Naive B cell (primary cell): Measurements from ENCODE around the gene BMPR2. TPM values are rescaled to one million over a fixed set of nuclear protein-coding genes. Genes with fewer than 3 reads are reported as not detected.
"Not testable (repeated sequence)": the region's sequence is repeated elsewhere in the genome, so short reads cannot be mapped to it uniquely, and the experiment has no call there.

ENCODE experiments used
- ATAC-seq, 2 donors: fragments of 150-1000 bp; cut with Tn5 transposase; 2 replicates each; pipeline ENCODE4 v1.10.0; 2021; ENCODE audit warnings: low read depth in 2 of 2, mild to moderate bottlenecking in 2 of 2, moderate library complexity in 2 of 2
- DNase-seq: peaks from one replicate; pipeline ENCODE4 v3.0.0; 2022
- H3K27ac Mint-ChIP-seq, 6 donors: one replicate each; pipeline ENCODE4 v1.8.0; 2020 to 2022; ENCODE audit warnings: mild to moderate bottlenecking in 6 of 6, mixed read lengths in 6 of 6, moderate library complexity in 5 of 6, inconsistent platforms in 2 of 6
- H3K27me3 Mint-ChIP-seq, 3 donors: one replicate each; pipeline ENCODE4 v1.8.0; 2021 to 2022; ENCODE audit warnings: mixed read lengths in 3 of 3, mild to moderate bottlenecking in 1 of 3
- H3K36me3 Mint-ChIP-seq, 2 donors: one replicate each; pipeline ENCODE4 v1.8.0; 2020 to 2022; ENCODE audit warnings: mixed read lengths in 2 of 2, inconsistent platforms in 1 of 2, mild to moderate bottlenecking in 1 of 2
- H3K4me1 Mint-ChIP-seq, 3 donors: one replicate each; pipeline ENCODE4 v1.8.0; 2020 to 2022; ENCODE audit warnings: mixed read lengths in 3 of 3, inconsistent platforms in 1 of 3, mild to moderate bottlenecking in 1 of 3, moderate library complexity in 1 of 3
- H3K4me3 Mint-ChIP-seq, 8 donors: one replicate each; pipeline ENCODE4 v1.8.0; 2020 to 2022; ENCODE audit warnings: mild to moderate bottlenecking in 8 of 8, mixed read lengths in 8 of 8, moderate library complexity in 8 of 8, inconsistent platforms in 2 of 8
- H3K9me3 Mint-ChIP-seq, 7 donors: one replicate each; pipeline ENCODE4 v1.8.0; 2020 to 2022; ENCODE audit warnings: mixed read lengths in 7 of 7, mild to moderate bottlenecking in 5 of 7, inconsistent platforms in 2 of 7, moderate library complexity in 1 of 7
- polyA plus RNA-seq, 6 donors: library from polyadenylated mRNA; unstranded; fragments of 300-500 nt; fragmentation: Illumina TruSeq; gene quantifications; one replicate each; pipeline ENCODE4 v1.2.3, GENCODE V29; 2021; ENCODE audit warnings: low read depth in 6 of 6

The BMPR2 gene
- polyA plus RNA-seq: 1 to 10 TPM; 1.8 to 5.7 (median 3.1) TPM

DNA sequence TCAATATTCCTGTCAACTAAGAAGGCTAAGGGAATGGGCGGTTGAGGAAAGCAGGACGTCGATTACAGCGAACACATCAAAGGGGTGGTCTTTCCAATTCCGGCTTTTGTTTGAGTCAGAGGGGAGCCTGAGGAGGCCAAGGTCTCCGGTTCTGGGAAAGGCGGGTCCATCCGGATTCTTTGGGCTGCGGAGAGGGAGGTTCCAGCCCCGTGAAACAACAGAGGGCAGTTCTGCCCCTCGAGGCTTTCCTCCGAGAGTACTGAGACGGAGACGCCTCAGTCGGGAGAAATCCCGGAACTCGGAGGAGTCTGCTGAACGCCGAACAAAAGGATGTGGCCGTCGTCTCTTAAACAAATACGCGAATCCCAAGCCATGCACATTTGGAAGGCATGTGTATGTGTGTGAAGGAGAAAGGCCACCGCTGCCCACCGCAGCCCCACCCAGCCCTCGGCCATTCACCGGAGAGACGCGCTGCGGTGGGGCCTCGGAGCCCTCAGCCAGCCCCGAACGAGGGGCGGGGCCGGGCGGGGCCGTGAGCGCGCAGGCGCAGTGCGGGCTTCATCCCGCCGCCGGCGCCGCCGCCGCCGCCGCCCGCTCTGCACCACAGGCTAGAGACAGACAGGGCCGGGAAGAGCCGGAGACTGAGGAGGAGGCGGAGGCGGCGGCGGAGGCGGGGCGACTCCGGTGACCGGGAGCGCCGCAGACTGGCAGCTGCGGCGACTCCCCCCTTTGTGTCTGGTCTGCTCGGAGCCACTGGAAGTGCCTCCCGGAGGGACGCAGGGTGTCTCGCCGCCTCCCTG is at the start of gene BMPR2:
BMPR2 (plus strand) TSS at position 719 of the 800 bp plus-strand sequence. CDS start 1,148 bp downstream, outside the sequence.
- peak; percentile 77 to 79 for ATAC-seq
- Mint-ChIP-seq H3K9me3 (no peaks in the 10 kb centered on the region), H3K4me1 (peaks cover 16 to 34% (median 28%) of the 10 kb centered on the region in 3 donors), H3K36me3 (no peaks in the 10 kb centered on the region), H3K4me3 (peak within 1 kb of the TSS; percentile 95 to 100 (median 98)), H3K27me3 (no peaks in the 10 kb centered on the region), H3K27ac (peak within 1 kb of the TSS; percentile 89 to 98 (median 94))
- DNase-seq: peak; percentile 81

DNA sequence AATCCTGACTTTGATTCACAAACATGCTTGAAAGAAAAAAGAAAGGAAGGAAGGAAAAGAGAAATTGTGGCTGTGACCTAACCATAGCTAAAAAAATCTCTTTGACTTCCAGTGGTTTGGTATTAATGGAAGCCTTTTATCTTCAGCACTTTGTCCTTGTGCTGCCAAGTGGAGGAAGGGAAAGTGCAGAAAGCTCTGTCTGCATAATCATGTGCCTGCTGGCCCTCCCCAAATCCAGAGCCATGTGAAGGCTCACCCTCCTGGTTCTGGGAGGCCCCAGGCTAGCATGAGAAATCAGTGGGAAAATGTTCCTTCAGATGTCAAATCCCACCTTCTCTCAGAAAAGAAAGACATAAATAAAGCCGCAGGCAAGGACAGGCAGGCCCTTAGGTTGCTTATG is 48.3 kb upstream of the BMPR2 start:
- H3K27me3 Mint-ChIP-seq: no peaks in the 10 kb centered on the region
- no peaks in the 10 kb centered on the region for H3K9me3 Mint-ChIP-seq
- H3K36me3 Mint-ChIP-seq: peaks cover 10 to 38% of the 10 kb centered on the region in 2 donors
- DNase-seq (no peak), ATAC-seq (no peak)
- no peaks in the 10 kb centered on the region for H3K4me1 Mint-ChIP-seq
- H3K27ac Mint-ChIP-seq: no peak overlapping the region
- H3K4me3 Mint-ChIP-seq: no peak overlapping the region

DNA sequence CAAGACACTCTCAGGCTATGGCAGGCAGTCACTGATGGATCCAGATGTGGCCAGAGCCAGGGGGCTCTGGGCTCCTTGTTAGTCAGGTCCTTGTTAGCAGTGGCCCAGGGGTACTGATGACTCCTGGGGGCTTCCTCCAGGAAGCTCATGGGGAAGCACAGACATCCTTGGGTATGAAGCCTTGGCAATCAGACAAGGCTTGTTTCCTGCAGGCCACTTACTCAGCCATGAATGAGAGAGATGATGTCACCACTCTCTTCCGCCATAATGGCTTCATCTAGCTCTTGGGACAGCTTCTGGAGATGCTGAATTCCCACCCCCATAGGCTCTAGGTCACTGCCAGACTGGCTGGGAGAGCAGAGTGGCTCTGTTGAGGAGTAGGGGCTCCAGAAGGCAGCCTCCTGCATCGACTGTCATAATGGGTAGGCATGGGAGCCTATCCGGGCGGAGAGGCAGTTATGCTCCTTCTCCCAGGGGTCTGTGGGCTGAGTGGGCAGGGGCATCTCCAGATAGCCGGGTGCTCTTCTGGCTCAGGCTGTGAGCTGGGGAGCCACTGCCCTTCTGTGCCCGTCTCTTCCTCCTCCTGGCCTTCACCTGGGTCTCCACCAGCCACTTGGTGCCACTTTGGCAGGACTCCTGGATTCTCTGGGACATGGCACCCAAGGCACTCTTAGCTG is 40.2 kb upstream of the BMPR2 start:
- Mint-ChIP-seq H3K4me1 (no peaks in the 10 kb centered on the region), H3K27ac (no peak overlapping the region), H3K27me3 (no peaks in the 10 kb centered on the region), H3K4me3 (no peak overlapping the region), H3K9me3 (no peaks in the 10 kb centered on the region), H3K36me3 (no peaks in the 10 kb centered on the region)
- no peak for DNase-seq
- ATAC-seq: no peak

DNA sequence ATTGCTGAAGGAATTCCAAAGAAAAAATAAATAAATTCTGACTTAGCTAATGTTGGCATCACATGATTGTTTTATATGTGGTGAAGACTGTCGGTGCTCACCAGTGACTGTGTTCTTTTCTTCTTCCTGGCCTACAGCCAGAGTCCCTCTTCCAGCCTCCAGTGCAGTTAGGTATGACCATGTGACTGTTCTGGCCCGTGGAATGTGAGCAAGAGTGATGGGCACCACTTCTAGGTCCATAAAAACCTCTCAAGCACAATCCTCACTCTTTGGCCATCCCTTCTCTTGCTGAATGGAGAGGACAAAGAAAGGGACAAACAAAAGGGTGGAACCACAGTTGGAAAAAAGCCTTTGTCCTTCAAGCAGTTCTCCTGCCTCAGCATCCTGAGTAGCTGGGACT is 39.0 kb upstream of the BMPR2 start:
- ATAC-seq: no peak
- H3K9me3 Mint-ChIP-seq: no peaks in the 10 kb centered on the region
- DNase-seq: no peak
- H3K36me3 Mint-ChIP-seq: no peaks in the 10 kb centered on the region
- no peaks in the 10 kb centered on the region for H3K4me1 Mint-ChIP-seq
- H3K4me3 Mint-ChIP-seq: no peak overlapping the region
- H3K27ac Mint-ChIP-seq: no peak overlapping the region
- no peaks in the 10 kb centered on the region for H3K27me3 Mint-ChIP-seq

DNA sequence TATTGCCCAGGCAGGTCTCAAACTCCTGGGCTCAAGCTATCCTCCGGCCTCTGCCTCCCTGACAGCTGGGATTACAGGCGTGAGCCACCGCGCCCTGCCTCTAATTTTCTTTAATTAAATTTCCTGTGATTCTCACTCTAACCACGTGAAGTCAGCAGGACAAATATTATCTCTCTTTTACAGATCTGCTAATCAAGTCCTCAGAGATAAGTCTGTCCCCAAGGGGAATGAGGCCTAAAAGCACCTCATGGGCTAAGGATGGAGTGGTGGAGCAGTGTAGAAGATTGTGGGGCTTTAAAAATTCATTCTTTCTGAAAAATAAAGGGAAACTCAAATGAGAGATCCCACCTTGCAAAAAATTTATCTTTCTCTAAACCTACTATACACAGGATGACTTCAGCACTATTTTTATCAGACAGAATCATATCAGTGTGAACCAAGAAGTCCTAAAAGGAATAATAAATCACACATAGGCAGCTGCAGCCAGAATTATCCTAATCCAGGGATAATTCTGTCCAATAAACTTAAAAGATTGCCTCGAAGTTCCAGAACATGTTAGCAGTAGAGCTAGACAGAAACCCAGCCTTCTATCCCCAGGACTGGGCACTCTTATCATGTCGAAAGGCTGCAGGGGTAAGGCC is 38.3 kb upstream of the BMPR2 start:
- no peaks in the 10 kb centered on the region for H3K9me3 Mint-ChIP-seq
- H3K27ac Mint-ChIP-seq: peak overlapping the region in 1 of 6 donors; percentile 56
- H3K4me1 Mint-ChIP-seq: no peaks in the 10 kb centered on the region
- H3K36me3 Mint-ChIP-seq: no peaks in the 10 kb centered on the region
- no peak overlapping the region for H3K4me3 Mint-ChIP-seq
- ATAC-seq: no peak
- no peaks in the 10 kb centered on the region for H3K27me3 Mint-ChIP-seq
- DNase-seq: no peak

DNA sequence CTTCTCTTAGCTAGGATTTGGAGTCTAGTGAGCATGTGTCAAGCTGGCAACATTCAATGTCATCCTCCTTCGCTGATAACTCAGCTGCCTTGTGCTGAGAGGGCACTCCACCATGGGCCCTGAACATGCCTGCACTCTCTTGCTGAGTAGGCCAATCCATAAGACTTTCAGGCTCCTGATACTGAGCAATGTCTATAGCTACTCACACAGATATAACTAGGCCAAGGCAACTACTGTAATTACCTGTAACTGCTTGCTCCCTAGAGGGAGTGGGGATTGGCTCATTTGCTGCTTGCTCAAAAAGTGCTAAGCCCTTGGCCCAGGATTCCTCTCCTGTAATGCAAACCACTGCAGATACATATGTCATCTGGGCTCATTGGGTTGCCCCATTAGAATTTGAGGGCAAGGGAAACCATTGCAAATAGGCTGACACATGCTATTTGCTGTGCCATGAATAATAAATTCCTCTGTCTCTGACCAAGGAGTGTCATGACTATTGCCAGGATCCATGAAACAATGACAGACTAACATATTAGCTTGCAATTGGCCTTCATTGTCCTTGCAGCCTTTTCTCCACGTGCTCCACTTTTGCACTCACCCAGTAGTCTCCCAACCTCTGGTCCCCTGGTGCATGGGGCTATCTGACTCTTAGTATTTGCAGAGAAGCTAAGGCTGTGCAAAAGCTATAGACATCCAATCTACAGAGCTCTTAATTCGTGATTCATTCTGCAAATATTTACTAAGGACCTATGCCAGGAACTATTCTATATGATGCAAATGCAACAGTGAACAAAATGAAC is 36.9 kb upstream of the BMPR2 start:
- no peak overlapping the region for H3K27ac Mint-ChIP-seq
- no peaks in the 10 kb centered on the region for H3K36me3 Mint-ChIP-seq
- no peak for ATAC-seq
- H3K27me3 Mint-ChIP-seq: no peaks in the 10 kb centered on the region
- no peak for DNase-seq
- no peaks in the 10 kb centered on the region for H3K4me1 Mint-ChIP-seq
- no peaks in the 10 kb centered on the region for H3K9me3 Mint-ChIP-seq
- no peak overlapping the region for H3K4me3 Mint-ChIP-seq

DNA sequence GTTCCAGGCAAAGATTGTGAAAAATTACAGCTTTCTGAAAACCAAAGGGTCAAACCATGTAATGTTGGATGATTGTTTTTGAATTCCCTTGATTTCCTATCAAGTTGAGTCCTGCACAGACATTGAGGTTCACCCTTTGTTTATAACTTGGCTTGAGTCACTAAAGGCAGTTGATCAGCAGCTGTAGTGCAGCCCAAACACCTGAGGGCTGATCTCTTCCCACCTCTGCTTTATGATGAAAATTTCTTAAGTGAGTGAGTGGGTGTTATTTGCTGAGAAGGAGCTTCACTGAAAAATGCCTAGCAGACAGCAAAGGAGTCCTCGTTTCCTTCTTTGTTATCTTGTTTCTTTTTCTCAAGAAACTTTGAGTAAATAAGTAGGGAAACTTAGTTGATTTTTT is 31.9 kb upstream of the BMPR2 start:
- H3K36me3 Mint-ChIP-seq: no peaks in the 10 kb centered on the region
- H3K9me3 Mint-ChIP-seq: no peaks in the 10 kb centered on the region
- H3K4me1 Mint-ChIP-seq: no peaks in the 10 kb centered on the region
- ATAC-seq (no peak), DNase-seq (no peak)
- H3K4me3 Mint-ChIP-seq: no peak overlapping the region
- H3K27me3 Mint-ChIP-seq: no peaks in the 10 kb centered on the region
- H3K27ac Mint-ChIP-seq: no peak overlapping the region

DNA sequence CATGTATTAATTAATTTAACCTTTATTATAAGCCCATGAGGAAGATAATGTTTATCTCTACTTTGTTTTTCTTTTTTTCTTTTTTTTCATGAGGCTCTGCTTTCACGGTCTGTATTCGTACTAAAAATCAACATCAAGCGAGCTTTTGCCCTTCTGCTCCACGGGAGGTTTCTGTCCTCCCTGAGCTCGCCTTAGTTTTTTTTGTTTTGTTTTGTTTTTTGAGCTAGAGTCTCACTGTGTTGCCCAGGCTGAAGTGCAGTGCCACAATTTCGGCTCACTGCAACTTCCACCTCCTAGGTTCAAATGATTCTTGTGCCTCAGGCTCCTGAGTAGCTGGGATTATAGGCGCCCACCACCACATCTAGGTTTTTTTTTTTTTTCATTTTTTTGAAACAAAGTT is 29.9 kb upstream of the BMPR2 start:
- DNase-seq (no peak), ATAC-seq (no peak)
- Mint-ChIP-seq H3K36me3 (no peaks in the 10 kb centered on the region), H3K4me3 (peak overlapping the region in 1 of 8 donors; percentile 37), H3K27me3 (no peaks in the 10 kb centered on the region), H3K4me1 (no peaks in the 10 kb centered on the region), H3K9me3 (no peaks in the 10 kb centered on the region), H3K27ac (no peak overlapping the region)

DNA sequence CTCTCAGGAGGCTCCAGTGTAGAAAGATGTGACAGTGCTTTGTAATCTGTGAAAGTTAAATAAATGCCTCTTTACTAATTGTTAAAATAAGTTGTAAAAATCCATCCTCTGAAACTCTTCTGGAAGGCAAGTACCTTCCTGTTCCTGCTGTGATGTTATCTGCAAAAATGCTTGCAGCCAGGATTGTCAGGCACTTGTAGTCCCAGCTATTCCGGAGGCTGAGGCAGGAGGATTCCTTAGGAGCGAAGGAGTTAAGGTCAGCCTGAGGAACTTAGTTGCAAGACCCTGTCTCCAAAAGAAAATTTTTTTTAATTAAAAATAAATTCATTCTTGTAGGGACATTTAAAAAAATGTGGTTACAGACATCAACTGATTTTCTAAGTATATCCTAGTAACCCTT is 22.7 kb upstream of the BMPR2 start:
- Mint-ChIP-seq H3K27me3 (no peaks in the 10 kb centered on the region), H3K9me3 (no peaks in the 10 kb centered on the region), H3K4me3 (no peak overlapping the region), H3K27ac (peak overlapping the region in 1 of 6 donors; percentile 44), H3K4me1 (no peaks in the 10 kb centered on the region), H3K36me3 (peaks cover 0 to 7% of the 10 kb centered on the region in 2 donors)
- ATAC-seq (no peak), DNase-seq (no peak)

DNA sequence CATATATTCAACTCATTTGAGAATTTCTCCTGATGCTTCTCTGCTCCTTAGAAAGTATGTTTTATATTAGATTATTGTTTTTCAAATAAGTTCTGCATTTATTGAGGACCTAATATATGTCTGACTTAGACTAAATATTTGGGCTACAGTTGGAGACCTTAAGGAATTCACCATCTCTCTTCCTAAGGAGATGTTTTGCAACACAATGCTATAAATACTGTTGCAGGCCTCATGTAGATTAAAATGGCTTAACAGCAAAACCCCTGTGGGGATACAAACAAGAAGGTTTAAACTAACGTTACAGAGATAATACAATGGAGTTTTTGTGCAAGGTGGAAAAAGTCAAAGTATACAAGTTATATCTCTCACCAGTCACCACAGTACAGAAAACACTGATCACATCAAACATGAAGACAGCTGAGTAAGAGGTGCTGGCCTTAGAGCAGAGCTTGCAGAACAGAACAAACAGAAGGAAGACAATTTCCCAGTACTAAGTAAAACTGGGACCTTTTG is 20.1 kb upstream of the BMPR2 start:
- Mint-ChIP-seq H3K27me3 (no peaks in the 10 kb centered on the region), H3K4me3 (no peak overlapping the region), H3K4me1 (no peaks in the 10 kb centered on the region), H3K27ac (peak overlapping the region in 1 of 6 donors; percentile 72), H3K9me3 (no peaks in the 10 kb centered on the region), H3K36me3 (peaks cover 0 to 11% of the 10 kb centered on the region in 2 donors)
- DNase-seq: no peak
- ATAC-seq: no peak

DNA sequence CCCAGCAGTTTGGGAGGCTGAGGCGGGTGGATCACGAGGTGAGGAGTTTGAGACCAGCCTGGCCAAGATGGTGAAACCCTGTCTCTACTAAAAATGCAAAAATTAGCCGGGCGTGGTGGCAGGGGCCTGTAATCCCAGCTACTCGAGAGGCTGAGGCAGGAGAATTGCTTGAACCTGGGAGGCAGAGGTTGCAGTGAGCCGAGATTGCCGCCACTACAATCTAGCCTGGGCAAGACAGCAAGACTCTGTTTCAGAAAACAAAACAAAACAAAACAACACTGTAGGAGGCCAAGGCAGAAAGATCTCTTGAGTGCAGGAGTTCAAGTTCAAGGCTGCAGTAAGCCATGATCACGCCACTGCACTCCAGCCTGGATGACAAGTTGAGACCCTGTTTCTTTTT is 17.2 kb upstream of the BMPR2 start:
- H3K36me3 Mint-ChIP-seq: peaks cover 0 to 13% of the 10 kb centered on the region in 2 donors
- not testable (repeated sequence) for H3K9me3 Mint-ChIP-seq, H3K27ac Mint-ChIP-seq, H3K4me3 Mint-ChIP-seq, ATAC-seq, DNase-seq, H3K4me1 Mint-ChIP-seq, H3K27me3 Mint-ChIP-seq

DNA sequence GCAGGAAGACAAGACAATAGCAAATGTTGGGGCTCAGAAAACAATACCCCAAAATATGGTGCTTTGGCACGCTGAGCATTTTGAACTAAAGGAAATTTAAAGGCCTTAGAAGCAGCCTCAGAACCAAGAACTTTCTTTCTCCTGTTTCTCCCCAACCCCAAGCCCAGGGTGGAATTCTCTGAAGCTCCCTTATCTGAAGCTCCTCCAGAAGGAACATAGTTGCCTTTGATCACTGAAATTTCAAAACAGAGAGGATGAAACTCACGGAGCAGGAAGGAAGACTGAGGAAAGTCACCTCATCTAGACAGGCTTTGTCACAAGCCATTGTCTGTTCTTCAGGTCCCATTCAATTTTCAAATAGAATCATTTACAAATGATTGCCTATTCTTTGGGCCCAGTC is 15.5 kb upstream of the BMPR2 start:
- Mint-ChIP-seq H3K36me3 (peaks cover 0 to 13% of the 10 kb centered on the region in 2 donors), H3K9me3 (no peaks in the 10 kb centered on the region), H3K4me1 (no peaks in the 10 kb centered on the region), H3K27me3 (no peaks in the 10 kb centered on the region), H3K4me3 (no peak overlapping the region), H3K27ac (no peak overlapping the region)
- ATAC-seq (no peak), DNase-seq (no peak)

DNA sequence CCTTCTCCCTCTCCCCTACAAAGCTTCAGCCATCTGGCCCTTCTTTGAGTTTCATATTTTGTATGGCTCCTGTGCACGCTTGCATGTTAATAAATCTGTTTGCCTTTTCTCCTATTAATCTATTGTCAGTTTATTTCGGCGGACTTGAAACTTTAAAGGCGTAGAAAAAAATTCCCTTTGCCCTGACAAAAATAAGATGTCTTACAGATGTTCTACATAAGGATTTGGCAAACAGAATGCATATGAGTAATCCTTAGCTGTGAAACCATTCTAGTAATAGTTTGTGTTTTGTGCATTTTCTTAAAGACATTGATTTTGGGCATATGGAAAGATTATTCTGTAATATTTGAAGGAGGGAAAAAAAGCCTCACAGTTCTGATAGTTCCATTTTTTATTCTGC is 15.0 kb upstream of the BMPR2 start:
- Mint-ChIP-seq H3K27me3 (no peaks in the 10 kb centered on the region), H3K36me3 (peaks cover 0 to 11% of the 10 kb centered on the region in 2 donors), H3K9me3 (no peaks in the 10 kb centered on the region), H3K4me1 (no peaks in the 10 kb centered on the region), H3K27ac (no peak overlapping the region), H3K4me3 (no peak overlapping the region)
- ATAC-seq (no peak), DNase-seq (no peak)
